Astrocyte (in vitro differentiated cells and primary cell): Measurements from ENCODE around the gene UTP14A. TPM values are rescaled to one million over a fixed set of nuclear protein-coding genes. Genes with fewer than 3 reads are reported as not detected.

Experiments used
- DNase-seq: peaks from one replicate; pipeline ENCODE4 v3.0.0-alpha.2; 2010; ENCODE audit warnings: low read depth
- FAIRE-seq: peaks from 2 replicates; lab custom pipeline; 2011; peaks lifted over from hg19 to GRCh38; lab: Jason Lieb, UNC
- H2AFZ ChIP-seq: 2 replicates; pipeline ENCODE4 v1.6.0; 2012; ENCODE audit warnings: low read depth, low read length, inconsistent platforms
- H3K27ac ChIP-seq: 2 replicates; pipeline ENCODE4 v1.5.1; 2011; ENCODE audit warnings: low read depth, low read length, inconsistent platforms
- H3K27me3 ChIP-seq: 2 replicates; pipeline ENCODE4 v1.6.0; 2011; ENCODE audit warnings: low read length, inconsistent platforms; ENCODE audit not compliant: insufficient read depth
- H3K36me3 ChIP-seq: 2 replicates; pipeline ENCODE4 v1.5.1; 2011; ENCODE audit warnings: low read length, inconsistent platforms; ENCODE audit not compliant: insufficient read depth
- H3K4me1 ChIP-seq: 2 replicates; pipeline ENCODE4 v1.5.1; 2011; ENCODE audit warnings: low read length, inconsistent platforms; ENCODE audit not compliant: insufficient read depth
- H3K4me2 ChIP-seq: 2 replicates; pipeline ENCODE4 v1.6.0; 2012; ENCODE audit warnings: low read length, inconsistent platforms
- H3K4me3 ChIP-seq: 2 replicates; pipeline ENCODE4 v1.5.1; 2011; ENCODE audit warnings: low read depth, mild to moderate bottlenecking, low read length, inconsistent platforms; ENCODE audit not compliant: insufficient read depth
- H3K79me2 ChIP-seq: 2 replicates; pipeline ENCODE4 v1.6.0; 2012; ENCODE audit warnings: mild to moderate bottlenecking, low read length, inconsistent platforms; ENCODE audit not compliant: insufficient read depth
- H3K9ac ChIP-seq: 2 replicates; pipeline ENCODE4 v1.6.0; 2012; ENCODE audit warnings: mild to moderate bottlenecking, low read length, inconsistent platforms
- H3K9me3 ChIP-seq: 2 replicates; pipeline ENCODE4 v1.5.1; 2012; ENCODE audit warnings: low read depth, mild to moderate bottlenecking, low read length, inconsistent platforms; ENCODE audit not compliant: insufficient read depth
- H4K20me1 ChIP-seq: 2 replicates; pipeline ENCODE4 v1.6.0; 2012; ENCODE audit warnings: low read length, inconsistent platforms; ENCODE audit not compliant: insufficient read depth
- H3K27ac Mint-ChIP-seq: one replicate; pipeline ENCODE4 v1.8.0; 2021; ENCODE audit warnings: mild to moderate bottlenecking, mixed read lengths; ENCODE audit not compliant: unreplicated experiment
- H3K27me3 Mint-ChIP-seq: one replicate; pipeline ENCODE4 v1.8.0; 2021; ENCODE audit warnings: low read depth, mixed read lengths; ENCODE audit not compliant: unreplicated experiment
- H3K36me3 Mint-ChIP-seq: one replicate; pipeline ENCODE4 v1.8.0; 2021; ENCODE audit warnings: low read depth, mixed read lengths; ENCODE audit not compliant: unreplicated experiment
- H3K4me1 Mint-ChIP-seq: one replicate; pipeline ENCODE4 v1.8.0; 2021; ENCODE audit warnings: low read depth, mixed read lengths; ENCODE audit not compliant: unreplicated experiment
- H3K4me3 Mint-ChIP-seq: one replicate; pipeline ENCODE4 v1.8.0; 2021; ENCODE audit warnings: mild to moderate bottlenecking, moderate library complexity, mixed read lengths; ENCODE audit not compliant: unreplicated experiment
- H3K9me3 Mint-ChIP-seq: one replicate; pipeline ENCODE4 v1.8.0; 2021; ENCODE audit warnings: mild to moderate bottlenecking, mixed read lengths; ENCODE audit not compliant: unreplicated experiment
- CTCF ChIP-seq: IDR thresholded peaks from 2 replicates; pipeline ENCODE4 v1.5.1; 2011; ENCODE audit warnings: low read depth, mild to moderate bottlenecking, inconsistent platforms, low read length, moderate library complexity; ENCODE audit not compliant: insufficient read depth
- EZH2 ChIP-seq: IDR thresholded peaks from 2 replicates; pipeline ENCODE4 v1.6.1; 2012; ENCODE audit warnings: mild to moderate bottlenecking, low read length, inconsistent platforms; ENCODE audit not compliant: insufficient read depth
- total RNA-seq: library from RNA; stranded (reverse); gene quantifications from 2 replicates; pipeline ENCODE4 v1.2.1, GENCODE V29; 2021

UTP14A gene
- total RNA-seq, 1 donor from 2014 or later = 22.2 TPM

- no peak overlapping the region for H3K4me3 Mint-ChIP-seq
- no peaks in the 10 kb centered on the region for H3K9me3 Mint-ChIP-seq
- FAIRE-seq (no peak), DNase-seq (no peak)
- Histone ChIP-seq H2AFZ (no peak overlapping the region), H3K36me3 (no peaks in the 10 kb centered on the region), H3K27ac (no peak overlapping the region), H3K79me2 (no peaks in the 10 kb centered on the region), H3K4me3 (no peak overlapping the region), H3K9ac (no peak overlapping the region), H4K20me1 (no peaks in the 10 kb centered on the region), H3K27me3 (no peaks in the 10 kb centered on the region), H3K9me3 (no peaks in the 10 kb centered on the region), H3K4me1 (no peaks in the 10 kb centered on the region), H3K4me2 (no peak overlapping the region)
- peaks cover 14% of the 10 kb centered on the region for H3K27me3 Mint-ChIP-seq
- no peaks in the 10 kb centered on the region for H3K4me1 Mint-ChIP-seq
- no peaks in the 10 kb centered on the region for H3K36me3 Mint-ChIP-seq
- H3K27ac Mint-ChIP-seq = no peak overlapping the region
- no peak for TF ChIP-seq CTCF
- no peak for TF ChIP-seq EZH2
Measured at GRCh38 chrX:129968968-129969367, 63.0 kb downstream of the UTP14A start.

- Mint-ChIP-seq H3K27me3 (peaks cover 16% of the 10 kb centered on the region), H3K36me3 (no peaks in the 10 kb centered on the region), H3K4me3 (no peak overlapping the region), H3K9me3 (no peaks in the 10 kb centered on the region), H3K27ac (no peak overlapping the region), H3K4me1 (no peaks in the 10 kb centered on the region)
- H3K4me2 ChIP-seq = no peak overlapping the region
- H4K20me1 ChIP-seq = no peaks in the 10 kb centered on the region
- H2AFZ ChIP-seq = no peak overlapping the region
- no peak for TF ChIP-seq EZH2
- TF ChIP-seq CTCF = no peak
- no peak overlapping the region for H3K9ac ChIP-seq
- DNase-seq (no peak), FAIRE-seq (no peak)
- H3K27ac ChIP-seq = no peak overlapping the region
- H3K4me3 ChIP-seq = no peak overlapping the region
- no peaks in the 10 kb centered on the region for H3K36me3 ChIP-seq
- peaks cover 3% of the 10 kb centered on the region for H3K4me1 ChIP-seq
- no peaks in the 10 kb centered on the region for H3K27me3 ChIP-seq
- H3K9me3 ChIP-seq = no peaks in the 10 kb centered on the region
- no peaks in the 10 kb centered on the region for H3K79me2 ChIP-seq
Measured at GRCh38 chrX:129976441-129976840, 70.5 kb downstream of the UTP14A start.

Other genes with a start within 250 kb of the UTP14A start
- gene XPNPEP2, start 167.2 kb upstream of the UTP14A start, total RNA-seq = not detected in 2 replicates
- gene SASH3, start 126.2 kb upstream of the UTP14A start, total RNA-seq = not detected in 2 replicates
- 64.0 and 66.7 TPM in 2 replicates for gene ZDHHC9, start 62.3 kb upstream of the UTP14A start, total RNA-seq
- 20.0 and 22.3 TPM in 2 replicates for gene BCORL1, start 76.5 kb downstream of the UTP14A start, total RNA-seq
- gene ELF4, start 204.3 kb downstream of the UTP14A start, total RNA-seq = 30.5 and 31.2 TPM in 2 replicates